Stomach (tissue), 9 donors: Measurements from ENCODE around the gene SMARCC1. TPM values are rescaled to one million over a fixed set of nuclear protein-coding genes. Genes with fewer than 3 reads are reported as not detected.

Source experiments
- DNase-seq, 2 donors: peaks; one replicate each; pipeline versions ENCODE4 v3.0.0 to v3.0.0-alpha.2; 2013 to 2019
- H3K27ac ChIP-seq, 5 donors: fragments of 200-600 bp in 4 of 5; sonication (generic) in 4 of 5; one replicate each; pipeline ENCODE4 v1.5.1; 2013 to 2019; ENCODE audit warnings: mild to moderate bottlenecking in 1 of 5, moderate library complexity in 1 of 5
- H3K27me3 ChIP-seq, 3 donors: fragments of 200-600 bp; sonication (generic); one replicate each; pipeline ENCODE4 v1.5.1; 2017 to 2019; ENCODE audit warnings: mixed run types in 1 of 3
- H3K36me3 ChIP-seq, 4 donors: fragments of 200-600 bp; sonication (generic); 1 replicate in 3 of 4; 2 replicates in 1 of 4; pipeline ENCODE4 v1.5.1; 2016 to 2019
- H3K4me1 ChIP-seq, 4 donors: fragments of 200-600 bp; sonication (generic); one replicate each; pipeline ENCODE4 v1.5.1; 2016 to 2019
- H3K4me3 ChIP-seq, 4 donors: fragments of 200-600 bp; sonication (generic) in 3 of 4; one replicate each; pipeline ENCODE4 v1.5.1; 2016 to 2019; ENCODE audit warnings: mild to moderate bottlenecking in 1 of 4
- H3K9me3 ChIP-seq, 4 donors: fragments of 200-600 bp; sonication (generic); one replicate each; pipeline ENCODE4 v1.5.1; 2016 to 2019
- CTCF ChIP-seq, 7 experiments: fragments of 450-650 bp in 4 of 7; fragments of 200-600 bp in 3 of 7; sonication (generic) in 3 of 7; IDR thresholded peaks; one replicate each; pipeline ENCODE4 v1.5.1; 2016 to 2019; ENCODE audit warnings: antibody characterized with exemption in 7 of 7, control low read depth in 2 of 7, mild to moderate bottlenecking in 1 of 7
- EP300 ChIP-seq: sonication (generic); formaldehyde crosslinking; IDR thresholded peaks from one replicate; pipeline ENCODE4 v1.6.1; 2017; ENCODE audit warnings: antibody characterized with exemption
- POLR2A ChIP-seq, 4 donors: fragments of 450-650 bp; IDR thresholded peaks; one replicate each; pipeline ENCODE4 v1.6.1; 2016; ENCODE audit warnings: antibody characterized with exemption in 4 of 4, control low read depth in 2 of 4, mild to moderate bottlenecking in 1 of 4, moderate library complexity in 1 of 4
- POLR2AphosphoS5 ChIP-seq, 3 donors: sonication (generic); formaldehyde crosslinking; IDR thresholded peaks; one replicate each; pipeline ENCODE4 v1.6.1; 2016; ENCODE audit warnings: antibody characterized with exemption in 3 of 3
- WGBS, 5 donors: extraction: QIAGEN DNeasy Blood & Tissue Kit in 3 of 5; methylation state at CpG; one replicate each; pipeline versions ENCODE4 v1.1.5 to v1.1.7; 2013 to 2018; 5-methylcytosine and 5-hydroxymethylcytosine counted together
- intact Hi-C: fragments of 100-400 bp; cut with DNase I; formaldehyde crosslinking; loops from one replicate; pipeline ENCODE4 v1.15.1; 2023; ENCODE audit warnings: low total_unique reads
- polyA plus RNA-seq, 3 donors: library from polyadenylated mRNA; stranded (reverse); fragments of 200-250 nt; gene quantifications; one replicate each; pipeline ENCODE4 v1.2.3, GENCODE V29; 2013
- total RNA-seq, 5 donors: library from RNA; depleted of rRNA; stranded (reverse); fragments of >200 nt; gene quantifications; one replicate each; pipeline versions ENCODE4 v1.1.0 to v1.2.3, GENCODE V29; 2014 to 2016
- donor health status: healthy with polysubstance abuse.
- donor health status: Bipolar disorder and iron deficiency.
- donor health status: healthy.

SMARCC1 gene
- total and polyA plus RNA-seq, 8 donors, result 8.6 to 64.3 (median 27.3) TPM

GRCh38 chr3:47612178-47612577 lies 169.5 kb downstream of the SMARCC1 start:
- Histone ChIP-seq H3K27ac (peak overlapping the region in 3 of 5 donors; percentile 1 to 50 (median 16)), H3K4me1 (peaks cover 0 to 26% (median 13%) of the 10 kb centered on the region in 4 donors), H3K36me3 (peaks cover 19 to 60% (median 57%) of the 10 kb centered on the region in 4 donors), H3K9me3 (no peaks in the 10 kb centered on the region), H3K4me3 (no peak overlapping the region), H3K27me3 (no peaks in the 10 kb centered on the region)
- intact Hi-C loops, result no loop called here
- TF ChIP-seq CTCF (IDR thresholded peaks at IDR 0.05), result no peak
- TF ChIP-seq POLR2A (IDR thresholded peaks at IDR 0.05), result no peak
- no peak for TF ChIP-seq EP300
- peak in 1 of 3 donors; percentile 25 for TF ChIP-seq POLR2AphosphoS5 (IDR thresholded peaks at IDR 0.05)
- peak in 1 of 2 donors; percentile 66 for DNase-seq

- DNase-seq, result peak in 1 of 2 donors; percentile 13
- 54 to 68% (median 59%) methylated on average over 2 of the region's 2 CpGs for WGBS, 5 donors
- H3K4me3 ChIP-seq, result no peak overlapping the region
- H3K27ac ChIP-seq, result peak overlapping the region in 2 of 5 donors; percentile 10 to 50
- no peaks in the 10 kb centered on the region for H3K27me3 ChIP-seq
- no peaks in the 10 kb centered on the region for H3K9me3 ChIP-seq
- peaks cover 0 to 26% (median 13%) of the 10 kb centered on the region in 4 donors for H3K4me1 ChIP-seq
- no peak for TF ChIP-seq CTCF (IDR thresholded peaks at IDR 0.05)
- intact Hi-C loops, result no loop called here
- peaks cover 25 to 59% (median 57%) of the 10 kb centered on the region in 4 donors for H3K36me3 ChIP-seq
These were observed 170.1 kb downstream of the SMARCC1 start for GRCh38 chr3:47611576-47611975.

GRCh38 chr3:47610583-47610982 lies 171.1 kb downstream of the SMARCC1 start:
- no peaks in the 10 kb centered on the region for H3K27me3 ChIP-seq
- peaks cover 26 to 59% (median 57%) of the 10 kb centered on the region in 4 donors for H3K36me3 ChIP-seq
- no peak overlapping the region for H3K4me3 ChIP-seq
- no peak for TF ChIP-seq POLR2A (IDR thresholded peaks at IDR 0.05)
- TF ChIP-seq POLR2AphosphoS5 (IDR thresholded peaks at IDR 0.05), result no peak
- no peak for TF ChIP-seq CTCF (IDR thresholded peaks at IDR 0.05)
- TF ChIP-seq EP300, result no peak
- no peaks in the 10 kb centered on the region for H3K9me3 ChIP-seq
- no peak for DNase-seq
- H3K4me1 ChIP-seq, result peaks cover 0 to 26% (median 13%) of the 10 kb centered on the region in 4 donors
- no peak overlapping the region for H3K27ac ChIP-seq
- intact Hi-C loops, result no loop called here
- 75 to 94% (median 91%) methylated on average over 3 of the region's 3 CpGs for whole genome bisulfite sequencing, 5 donors

- Histone ChIP-seq H3K4me3 (no peak overlapping the region), H3K4me1 (peaks cover 0 to 14% (median 3%) of the 10 kb centered on the region in 4 donors), H3K9me3 (no peaks in the 10 kb centered on the region), H3K27ac (no peak overlapping the region), H3K36me3 (peaks cover 26 to 86% (median 74%) of the 10 kb centered on the region in 4 donors), H3K27me3 (no peaks in the 10 kb centered on the region)
- TF ChIP-seq CTCF (IDR thresholded peaks at IDR 0.05) (no peak), EP300 (no peak), POLR2A (IDR thresholded peaks at IDR 0.05) (no peak), POLR2AphosphoS5 (IDR thresholded peaks at IDR 0.05) (no peak)
- 65 to 79% (median 75%) methylated on average over 2 of the region's 2 CpGs for WGBS, 5 donors
- intact Hi-C loops, result no loop called here
- DNase-seq, result no peak
These were observed 174.4 kb downstream of the SMARCC1 start for GRCh38 chr3:47607335-47607734.
